Measurements from ENCODE around the gene ICA1.
A peak's percentile ranks its signal among the peaks of the same experiment; 100 is the strongest.
"Not testable (repeated sequence)": the region's sequence is repeated elsewhere in the genome, so short reads cannot be mapped to it uniquely, and the experiment has no call there.

The ICA1 gene

DNA sequence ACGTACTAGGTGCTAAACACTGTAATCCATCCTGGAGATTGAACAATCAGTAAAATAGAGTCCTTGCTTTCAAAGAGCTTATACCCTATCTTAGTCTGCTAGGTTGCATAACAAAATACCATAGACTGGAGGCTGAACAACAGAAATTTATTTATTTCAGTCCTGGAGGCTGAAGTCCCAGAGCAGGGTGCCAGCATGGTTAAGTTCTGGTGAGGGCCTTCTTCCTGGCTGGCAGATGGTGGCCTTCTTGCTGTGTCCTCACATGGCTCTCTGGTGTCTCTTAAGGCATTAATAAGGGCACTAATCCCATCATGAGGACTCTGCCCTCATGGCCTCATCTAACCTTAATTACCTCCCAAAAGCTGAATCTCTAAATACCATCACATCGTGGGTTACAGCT, 43.1 kb upstream of the ICA1 start:
- Histone ChIP-seq H3K9ac (ENCODE audit: low read length) (no peak overlapping the region), H2AFZ (ENCODE audit: low read length) (no peak overlapping the region), H3K4me3 (ENCODE audit: low read length) (no peak overlapping the region), H3K36me3 (replicated peaks; ENCODE audit: insufficient read depth, low read length) (no peaks in the 10 kb centered on the region), H3F3A (ENCODE audit: insufficient read depth, low read length) (no peaks in the 10 kb centered on the region), H3K9me2 (replicated peaks; ENCODE audit: insufficient read depth, low read length) (no peaks in the 10 kb centered on the region), H4K20me1 (ENCODE audit: insufficient read depth, low read length) (no peaks in the 10 kb centered on the region), H3K9me3 (replicated peaks; ENCODE audit: insufficient read depth, low read length) (no peaks in the 10 kb centered on the region), H3K4me1 (ENCODE audit: low read length) (no peaks in the 10 kb centered on the region), H3K27ac (ENCODE audit: low read length) (no peak overlapping the region), H3K27me3 (replicated peaks; ENCODE audit: insufficient read depth, low read length) (no peaks in the 10 kb centered on the region), H3K4me2 (ENCODE audit: low read depth, low read length) (no peak overlapping the region), H3K79me2 (ENCODE audit: low read length) (no peaks in the 10 kb centered on the region)
- TF ChIP-seq, protein P1, sequence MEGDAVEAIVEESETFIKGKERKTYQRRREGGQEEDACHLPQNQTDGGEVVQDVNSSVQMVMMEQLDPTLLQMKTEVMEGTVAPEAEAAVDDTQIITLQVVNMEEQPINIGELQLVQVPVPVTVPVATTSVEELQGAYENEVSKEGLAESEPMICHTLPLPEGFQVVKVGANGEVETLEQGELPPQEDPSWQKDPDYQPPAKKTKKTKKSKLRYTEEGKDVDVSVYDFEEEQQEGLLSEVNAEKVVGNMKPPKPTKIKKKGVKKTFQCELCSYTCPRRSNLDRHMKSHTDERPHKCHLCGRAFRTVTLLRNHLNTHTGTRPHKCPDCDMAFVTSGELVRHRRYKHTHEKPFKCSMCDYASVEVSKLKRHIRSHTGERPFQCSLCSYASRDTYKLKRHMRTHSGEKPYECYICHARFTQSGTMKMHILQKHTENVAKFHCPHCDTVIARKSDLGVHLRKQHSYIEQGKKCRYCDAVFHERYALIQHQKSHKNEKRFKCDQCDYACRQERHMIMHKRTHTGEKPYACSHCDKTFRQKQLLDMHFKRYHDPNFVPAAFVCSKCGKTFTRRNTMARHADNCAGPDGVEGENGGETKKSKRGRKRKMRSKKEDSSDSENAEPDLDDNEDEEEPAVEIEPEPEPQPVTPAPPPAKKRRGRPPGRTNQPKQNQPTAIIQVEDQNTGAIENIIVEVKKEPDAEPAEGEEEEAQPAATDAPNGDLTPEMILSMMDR (IDR thresholded peaks at IDR 0.05; ENCODE audit: low read length): no peak
- no peak for TF ChIP-seq EZH2 (optimal IDR thresholded peaks at IDR 0.05; ENCODE audit: low read depth, low read length)
- TF ChIP-seq EZH2phosphoT487 (IDR thresholded peaks at IDR 0.05; ENCODE audit: low read length): no peak
- no peak for DNase-seq

DNA sequence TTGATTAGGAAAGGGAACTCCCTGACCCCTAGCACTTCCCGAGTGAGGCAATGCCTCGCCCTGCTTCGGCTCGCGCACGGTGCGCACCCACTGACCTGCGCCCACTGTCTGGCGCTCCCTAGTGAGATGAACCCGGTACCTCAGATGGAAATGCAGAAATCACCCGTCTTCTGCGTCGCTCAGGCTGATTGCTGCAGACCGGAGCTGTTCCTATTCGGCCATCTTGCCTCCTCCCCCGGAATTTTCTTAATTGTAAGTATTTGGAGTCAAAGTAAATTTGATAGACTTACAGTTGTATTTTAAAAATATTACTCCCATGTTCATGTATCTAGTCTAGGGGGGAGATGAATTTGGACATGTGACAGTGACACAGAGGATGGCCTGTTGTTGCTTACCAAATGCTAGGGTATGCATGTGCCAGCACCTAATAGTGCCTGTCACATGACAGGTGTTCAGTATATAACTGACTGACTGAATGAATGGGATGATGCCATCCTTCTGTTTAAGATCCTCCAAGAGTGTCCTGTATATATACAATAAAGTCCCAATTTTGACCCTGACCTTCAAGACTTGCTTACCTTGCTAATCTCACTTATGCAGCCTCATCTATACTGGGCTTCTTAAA, 42.0 kb upstream of the ICA1 start:
- Histone ChIP-seq H3K4me3 (ENCODE audit: low read length) (no peak overlapping the region), H3K9ac (ENCODE audit: low read length) (no peak overlapping the region), H4K20me1 (ENCODE audit: insufficient read depth, low read length) (no peaks in the 10 kb centered on the region), H3K79me2 (ENCODE audit: low read length) (no peaks in the 10 kb centered on the region), H3K4me2 (ENCODE audit: low read depth, low read length) (no peak overlapping the region), H3K27ac (ENCODE audit: low read length) (no peak overlapping the region), H3F3A (ENCODE audit: insufficient read depth, low read length) (no peaks in the 10 kb centered on the region), H3K9me3 (replicated peaks; ENCODE audit: insufficient read depth, low read length) (no peaks in the 10 kb centered on the region), H3K27me3 (replicated peaks; ENCODE audit: insufficient read depth, low read length) (no peaks in the 10 kb centered on the region), H3K9me2 (replicated peaks; ENCODE audit: insufficient read depth, low read length) (no peaks in the 10 kb centered on the region), H2AFZ (ENCODE audit: low read length) (no peak overlapping the region), H3K4me1 (ENCODE audit: low read length) (no peaks in the 10 kb centered on the region), H3K36me3 (replicated peaks; ENCODE audit: insufficient read depth, low read length) (no peaks in the 10 kb centered on the region)
- no peak for TF ChIP-seq EZH2 (optimal IDR thresholded peaks at IDR 0.05; ENCODE audit: low read depth, low read length)
- TF ChIP-seq, protein P1 (IDR thresholded peaks at IDR 0.05; ENCODE audit: low read length): no peak
- no peak for TF ChIP-seq EZH2phosphoT487 (IDR thresholded peaks at IDR 0.05; ENCODE audit: low read length)
- no peak for DNase-seq

DNA sequence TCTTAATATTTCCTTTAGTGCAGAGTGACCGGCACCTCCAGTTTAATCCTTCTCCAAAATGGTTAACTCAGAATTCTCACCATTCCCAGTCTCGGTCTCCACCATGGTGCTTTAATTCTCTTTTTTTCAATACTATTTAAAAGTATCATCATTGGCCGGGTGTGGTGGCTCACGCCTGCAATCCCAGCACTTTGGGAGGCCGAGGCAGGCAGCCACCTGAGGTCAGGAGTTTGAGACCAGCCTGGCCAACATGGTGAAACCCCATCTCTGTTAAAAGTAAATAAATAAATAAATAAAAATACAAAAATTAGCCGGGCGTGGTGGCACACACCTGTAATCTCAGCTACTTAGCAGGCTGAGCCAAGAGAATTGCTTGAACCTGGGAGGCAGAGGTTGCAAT, 35.1 kb upstream of the ICA1 start:
- H3K4me2 ChIP-seq (ENCODE audit: low read depth, low read length); H4K20me1 ChIP-seq (ENCODE audit: insufficient read depth, low read length); H3K9ac ChIP-seq (ENCODE audit: low read length); H3K36me3 ChIP-seq (replicated peaks; ENCODE audit: insufficient read depth, low read length); H2AFZ ChIP-seq (ENCODE audit: low read length); H3K79me2 ChIP-seq (ENCODE audit: low read length); H3K4me3 ChIP-seq (ENCODE audit: low read length); DNase-seq; H3K9me2 ChIP-seq (replicated peaks; ENCODE audit: insufficient read depth, low read length); H3F3A ChIP-seq (ENCODE audit: insufficient read depth, low read length); H3K4me1 ChIP-seq (ENCODE audit: low read length); H3K27ac ChIP-seq (ENCODE audit: low read length); H3K27me3 ChIP-seq (replicated peaks; ENCODE audit: insufficient read depth, low read length); H3K9me3 ChIP-seq (replicated peaks; ENCODE audit: insufficient read depth, low read length): not testable (repeated sequence)

DNA sequence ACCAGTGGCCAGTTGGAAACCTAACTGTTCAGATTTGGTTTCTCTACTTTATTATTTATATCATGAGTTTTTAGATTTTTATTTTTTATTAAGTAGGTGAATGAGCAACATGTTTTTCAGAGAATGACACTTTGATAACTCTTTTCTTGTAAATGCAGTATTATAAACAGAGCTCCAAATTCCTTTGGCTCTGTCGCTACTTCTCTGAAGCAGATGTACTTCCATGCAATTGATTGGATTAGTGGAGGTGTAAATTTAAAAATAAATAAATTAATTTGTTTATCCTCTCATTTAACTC, 34.3 kb upstream of the ICA1 start:
- H3K27ac ChIP-seq (ENCODE audit: low read length): no peak overlapping the region
- no peak overlapping the region for H3K4me2 ChIP-seq (ENCODE audit: low read depth, low read length)
- no peaks in the 10 kb centered on the region for H3K27me3 ChIP-seq (replicated peaks; ENCODE audit: insufficient read depth, low read length)
- H3K9me3 ChIP-seq (replicated peaks; ENCODE audit: insufficient read depth, low read length): no peaks in the 10 kb centered on the region
- H4K20me1 ChIP-seq (ENCODE audit: insufficient read depth, low read length): no peaks in the 10 kb centered on the region
- no peaks in the 10 kb centered on the region for H3K9me2 ChIP-seq (replicated peaks; ENCODE audit: insufficient read depth, low read length)
- H3K36me3 ChIP-seq (replicated peaks; ENCODE audit: insufficient read depth, low read length): no peaks in the 10 kb centered on the region
- TF ChIP-seq, protein P1 (IDR thresholded peaks at IDR 0.05; ENCODE audit: low read length): no peak
- TF ChIP-seq EZH2phosphoT487 (IDR thresholded peaks at IDR 0.05; ENCODE audit: low read length) (no peak), EZH2 (optimal IDR thresholded peaks at IDR 0.05; ENCODE audit: low read depth, low read length) (no peak)
- H3K79me2 ChIP-seq (ENCODE audit: low read length): no peaks in the 10 kb centered on the region
- H3K4me3 ChIP-seq (ENCODE audit: low read length): no peak overlapping the region
- H3K9ac ChIP-seq (ENCODE audit: low read length): no peak overlapping the region
- no peak for DNase-seq
- H3F3A ChIP-seq (ENCODE audit: insufficient read depth, low read length): no peaks in the 10 kb centered on the region
- peak overlapping the region; percentile 45; the same call in 1 of the 2 replicates for H2AFZ ChIP-seq (ENCODE audit: low read length)
- no peaks in the 10 kb centered on the region for H3K4me1 ChIP-seq (ENCODE audit: low read length)
